Limb (tissue), 2 donors: ENCODE results near the gene RPL14.
"Not testable (repeated sequence)": the region's sequence is repeated elsewhere in the genome, so short reads cannot be mapped to it uniquely, and the experiment has no call there.

Experiments used
- DNase-seq, 2 donors: peaks; one replicate each; pipeline ENCODE4 v3.0.0-alpha.2; 2016; ENCODE audit errors: extremely low spot score in 2 of 2

RPL14 gene

DNA sequence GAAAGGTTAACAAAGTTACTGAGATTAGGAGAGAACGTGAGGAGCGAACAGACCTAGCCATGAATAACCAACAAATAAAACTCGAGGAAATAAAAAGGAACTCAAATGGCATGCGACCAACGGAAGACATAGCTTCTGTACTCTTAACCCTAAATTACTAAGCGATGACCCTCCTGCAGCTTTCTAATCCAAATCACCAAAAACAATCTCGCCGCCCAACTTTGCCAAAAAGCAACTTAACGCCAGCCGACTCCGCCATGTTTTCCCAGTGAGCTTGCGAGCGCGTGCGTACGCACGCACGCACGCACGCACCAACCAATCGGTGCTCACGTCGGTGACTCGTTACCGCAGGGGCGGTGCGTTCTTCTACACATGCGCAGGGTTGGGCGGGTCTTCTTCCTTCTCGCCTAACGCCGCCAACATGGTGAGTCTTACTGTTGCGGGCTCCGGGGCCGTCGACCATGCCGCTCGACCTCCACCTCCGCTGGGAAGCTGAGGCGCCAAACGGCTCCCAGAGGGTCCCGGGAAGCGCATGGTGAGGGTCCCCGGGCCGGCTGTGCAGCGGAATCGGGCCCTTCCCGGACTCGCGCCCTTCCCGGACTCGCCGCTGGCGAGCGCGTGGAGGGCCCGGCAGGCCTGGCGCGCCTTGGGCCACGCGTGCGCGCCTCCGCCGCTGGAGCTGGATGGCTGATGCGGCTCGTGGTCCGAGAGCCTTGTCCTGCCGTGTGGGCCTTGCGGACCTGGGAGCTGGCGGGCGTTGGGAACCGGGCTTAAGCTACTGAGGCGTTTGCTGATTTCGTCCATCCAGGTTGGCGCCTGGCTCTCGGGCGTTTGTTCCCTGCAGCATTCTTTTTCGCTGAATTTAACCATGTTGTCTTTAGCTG is at the start of gene RPL14:
Gene RPL14, plus strand, starts transcription at position 400 of the 884 bp plus-strand sequence. Its CDS starts 133 bp downstream, at position 533.
- peak; percentile 95 for DNase-seq

DNA sequence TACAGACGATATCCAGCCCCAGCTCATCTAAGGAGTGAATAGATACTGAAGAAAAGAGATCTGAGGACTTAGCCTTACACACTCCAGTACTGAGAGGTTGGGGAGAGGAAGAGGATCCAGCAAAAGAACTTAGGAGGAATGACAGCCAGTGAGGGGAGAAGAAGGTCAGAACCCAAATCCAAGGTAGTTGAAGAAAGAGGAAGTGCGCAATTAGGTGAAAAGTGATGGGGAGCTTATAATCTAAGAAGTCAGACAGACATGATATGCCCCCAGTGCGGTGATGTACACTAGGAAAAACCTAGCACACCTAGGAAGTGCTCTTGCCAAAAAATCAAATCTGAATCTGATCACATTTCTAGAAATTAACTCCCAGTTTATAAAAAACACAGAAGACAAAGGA is 49.5 kb upstream of the RPL14 start:
- DNase-seq: no peak

DNA sequence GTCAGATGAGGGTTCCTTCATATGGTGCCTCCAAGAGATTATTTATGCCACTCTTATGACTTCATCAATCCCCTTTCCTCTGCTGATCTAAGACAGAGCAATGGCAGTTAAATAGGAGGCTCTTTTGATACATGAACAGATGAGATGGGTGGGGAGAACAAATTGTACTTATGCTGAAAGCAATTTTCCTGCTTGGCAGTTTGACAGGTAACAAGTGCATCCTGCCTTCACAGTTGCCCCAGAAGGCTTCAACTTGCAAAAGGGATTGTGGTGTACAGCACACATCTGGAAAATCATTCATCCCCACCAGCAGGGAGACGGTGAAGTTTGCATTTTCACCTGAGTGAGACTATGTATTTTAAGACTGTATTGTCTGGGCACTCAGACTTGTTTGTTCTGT is 42.9 kb upstream of the RPL14 start:
- no peak for DNase-seq

DNA sequence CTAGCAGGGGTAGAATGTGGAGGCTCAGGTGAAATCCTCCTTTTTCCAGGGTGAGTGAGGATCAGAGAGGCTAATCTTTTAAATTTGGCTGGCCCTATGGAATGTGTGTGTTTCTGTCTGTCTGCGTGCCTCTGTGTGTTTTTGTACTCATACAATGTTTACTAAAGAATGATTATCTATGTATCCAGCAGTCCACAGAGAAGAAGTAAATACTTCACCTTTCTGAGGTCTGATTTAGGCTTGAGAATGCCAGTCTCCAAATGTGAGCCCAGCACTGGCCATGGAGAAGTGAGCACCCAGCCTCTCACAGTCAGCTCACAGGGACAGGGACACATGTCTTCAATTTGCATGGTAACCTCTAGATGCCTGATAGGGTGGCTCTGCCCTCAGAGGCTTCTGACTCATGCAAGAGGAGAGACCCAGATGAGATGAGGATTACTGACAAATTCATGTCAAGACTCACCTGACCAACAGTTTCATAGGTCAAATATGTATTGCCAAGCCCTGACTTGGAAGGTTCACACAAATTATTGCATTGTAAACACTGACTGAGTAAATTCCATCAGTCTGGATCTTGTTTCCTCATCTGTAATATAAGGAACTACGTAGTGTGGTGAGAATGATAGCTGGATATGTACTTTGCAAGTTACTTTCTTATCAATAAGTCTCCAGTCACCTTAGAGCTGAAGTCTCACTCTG is 39.1 kb upstream of the RPL14 start:
- no peak for DNase-seq

DNA sequence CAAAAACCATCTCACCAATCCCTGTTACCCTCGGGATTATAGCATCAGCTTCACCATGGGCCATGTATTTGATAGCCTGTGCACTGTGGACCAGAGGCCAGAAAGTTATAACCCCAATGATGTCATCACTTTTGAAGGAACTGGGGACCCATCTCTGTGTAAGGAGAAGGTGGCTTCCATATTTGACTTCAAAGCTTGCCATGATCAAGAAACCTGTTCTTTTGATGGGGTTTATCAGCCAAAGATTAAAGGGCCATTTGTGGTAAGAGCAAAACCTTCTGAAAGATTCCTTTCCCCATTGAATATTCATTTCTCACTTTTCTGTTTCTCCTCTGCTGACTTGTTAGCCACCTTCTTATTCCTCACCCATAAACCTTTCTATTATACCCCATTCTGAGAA is 34.3 kb upstream of the RPL14 start:
- no peak for DNase-seq

DNA sequence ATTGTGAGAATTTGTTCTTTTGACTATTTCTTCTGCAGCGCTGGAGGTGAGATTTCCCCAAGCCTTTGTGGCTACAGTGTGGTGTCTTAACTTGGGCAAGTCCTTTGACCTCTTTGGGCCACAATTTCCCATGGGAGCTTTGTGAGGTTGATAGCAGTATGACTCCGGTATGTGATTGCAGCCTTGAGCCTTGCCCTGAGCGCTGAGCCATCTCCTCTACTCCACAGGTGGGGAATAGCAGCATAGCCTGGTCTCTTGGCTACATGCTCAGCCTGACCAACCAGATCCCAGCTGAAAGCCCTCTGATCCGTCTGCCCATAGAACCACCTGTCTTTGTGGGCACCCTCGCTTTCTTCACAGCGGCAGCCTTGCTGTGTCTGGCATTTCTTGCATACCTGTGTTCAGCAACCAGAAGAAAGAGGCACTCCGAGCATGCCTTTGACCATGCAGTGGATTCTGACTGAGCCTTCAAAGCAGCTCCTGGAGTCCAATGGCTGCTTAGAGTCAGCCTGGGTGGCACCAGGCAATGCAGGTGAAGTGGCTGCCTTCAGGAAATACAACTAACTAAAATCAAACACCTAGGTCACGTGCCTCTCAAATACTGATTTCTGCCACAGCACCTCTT is 30.0 kb upstream of the RPL14 start:
- DNase-seq: no peak

DNA sequence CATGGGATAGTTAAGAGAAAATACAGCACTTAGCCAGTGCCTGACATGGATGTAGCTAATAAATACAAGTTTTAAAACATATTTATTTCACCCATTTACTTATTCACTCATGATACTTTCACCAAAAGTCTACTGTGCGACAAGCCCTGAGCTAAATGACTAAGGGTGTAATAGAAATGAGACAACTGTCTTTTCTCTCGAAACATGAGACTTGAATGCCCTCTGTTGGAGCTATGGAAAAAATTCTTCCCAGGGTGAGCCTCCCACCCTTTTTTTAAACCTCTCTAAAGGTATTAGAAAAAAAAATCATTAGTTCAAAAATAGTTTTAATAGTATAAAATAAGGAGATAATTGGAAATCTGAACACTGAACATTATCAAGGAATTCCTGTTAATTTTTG is 24.3 kb upstream of the RPL14 start:
- DNase-seq: no peak

DNA sequence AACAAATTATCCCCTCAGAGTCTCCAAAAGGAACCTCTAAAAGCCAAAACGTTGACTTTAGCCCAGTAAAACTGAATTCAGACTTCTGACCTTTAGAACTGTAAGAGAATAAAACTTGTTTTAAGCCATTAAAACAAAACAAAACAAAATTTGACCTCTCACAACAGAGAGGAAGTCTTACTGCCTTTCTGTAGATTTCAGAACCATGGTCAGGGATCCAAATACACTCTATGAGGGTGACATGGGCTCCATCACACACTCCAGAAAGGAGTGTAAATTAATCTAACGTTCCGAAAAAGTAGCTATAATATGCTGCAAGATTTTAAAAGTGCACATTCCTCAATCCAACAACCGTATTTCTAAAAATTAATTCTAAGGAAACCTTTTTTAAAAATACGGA is 19.2 kb upstream of the RPL14 start:
- DNase-seq: no peak

DNA sequence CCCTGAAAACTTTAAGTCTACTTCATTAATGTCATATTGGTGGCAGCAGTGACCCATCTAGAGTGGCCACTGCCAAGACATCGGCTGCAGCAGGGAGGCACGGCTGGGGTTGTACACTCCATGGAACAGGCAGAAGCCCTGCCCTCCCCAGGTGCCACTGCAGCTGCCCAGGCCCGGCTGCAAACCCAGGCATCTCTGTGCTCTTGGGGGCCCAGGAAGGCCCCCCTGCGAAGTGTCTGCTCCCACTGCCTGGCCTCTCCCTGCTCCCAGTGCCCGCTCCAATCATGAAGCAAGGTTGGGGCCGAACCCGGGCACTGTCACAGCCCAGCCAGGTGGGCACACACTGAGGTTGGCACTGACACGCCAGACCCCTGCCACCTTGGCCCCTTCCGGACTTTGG is 12.1 kb upstream of the RPL14 start:
- DNase-seq: no peak

DNA sequence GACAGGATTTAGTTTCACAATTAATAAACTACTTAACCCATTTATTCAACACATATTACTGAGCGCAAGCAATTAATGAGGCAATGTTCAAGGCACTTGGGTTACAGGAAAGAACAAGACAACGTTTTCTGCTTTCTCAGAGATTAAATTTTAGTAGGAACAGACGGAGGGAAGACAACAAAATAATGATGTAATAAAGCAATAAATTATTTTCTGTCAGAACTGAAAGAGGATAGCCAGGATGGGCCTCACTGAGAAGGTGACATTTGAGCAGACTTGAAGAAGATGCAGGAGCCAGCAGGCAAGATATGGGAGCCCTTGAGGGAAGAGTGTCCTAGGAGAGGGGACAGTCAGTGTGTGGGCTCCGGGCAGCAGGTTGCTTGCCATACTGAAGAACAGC is 11.3 kb upstream of the RPL14 start:
- no peak for DNase-seq

DNA sequence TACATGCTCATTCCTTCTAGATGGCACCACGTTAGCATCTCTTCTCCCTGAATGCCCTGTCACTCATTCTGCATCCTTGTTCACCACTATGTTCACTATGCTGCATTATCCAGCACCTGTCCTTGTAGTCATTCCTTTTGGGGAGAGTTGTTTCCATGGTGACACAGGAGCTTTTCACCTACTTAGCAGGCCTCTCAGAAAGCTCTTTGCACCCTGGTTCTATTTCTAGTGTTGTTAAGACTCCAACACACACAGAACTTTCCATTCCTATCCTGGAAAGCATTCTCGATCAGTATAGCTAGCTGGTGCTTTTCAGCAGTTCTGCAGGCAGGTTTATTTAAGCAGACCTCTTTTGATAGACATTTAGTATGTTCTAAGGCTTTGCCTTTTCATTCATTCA is 6.7 kb upstream of the RPL14 start:
- DNase-seq: no peak

DNA sequence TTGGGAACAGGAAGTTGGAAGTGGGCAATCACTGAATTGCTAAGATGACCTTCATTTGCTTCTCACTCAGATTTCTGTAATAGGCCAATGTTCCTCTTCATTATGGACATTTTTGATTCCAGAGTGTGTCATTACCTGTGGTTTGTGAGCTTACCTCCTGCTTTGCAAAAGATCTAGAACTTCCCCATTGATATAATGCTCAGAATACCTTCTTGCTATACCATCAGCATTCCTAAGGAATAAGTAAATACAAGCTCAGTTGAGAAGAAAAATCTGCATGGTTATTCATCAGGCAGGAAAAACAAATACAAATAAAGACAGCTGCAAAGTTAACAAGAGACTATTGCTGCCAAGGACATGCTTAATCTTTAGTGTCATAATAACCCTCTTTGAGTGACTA is 5.6 kb upstream of the RPL14 start:
- no peak for DNase-seq

DNA sequence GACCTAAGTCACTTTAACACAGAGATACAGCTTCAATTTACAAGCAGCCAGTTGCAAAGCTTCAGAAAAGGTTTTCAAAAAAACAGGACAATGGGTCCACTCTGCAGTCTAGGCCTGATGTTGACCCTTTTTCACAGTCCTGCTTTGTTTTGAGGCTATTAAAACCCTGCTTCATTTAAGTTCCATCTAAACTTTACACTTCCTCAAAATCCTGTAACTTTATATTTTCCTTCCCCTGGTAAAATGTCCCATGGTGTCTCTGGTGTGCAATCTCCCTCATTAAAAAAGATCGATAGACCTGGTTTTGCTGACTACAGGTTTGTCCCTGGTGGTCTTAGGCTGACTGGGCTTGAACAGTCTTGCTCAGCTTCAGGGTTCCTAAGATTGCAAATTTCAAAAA is 5.1 kb upstream of the RPL14 start:
- no peak for DNase-seq

DNA sequence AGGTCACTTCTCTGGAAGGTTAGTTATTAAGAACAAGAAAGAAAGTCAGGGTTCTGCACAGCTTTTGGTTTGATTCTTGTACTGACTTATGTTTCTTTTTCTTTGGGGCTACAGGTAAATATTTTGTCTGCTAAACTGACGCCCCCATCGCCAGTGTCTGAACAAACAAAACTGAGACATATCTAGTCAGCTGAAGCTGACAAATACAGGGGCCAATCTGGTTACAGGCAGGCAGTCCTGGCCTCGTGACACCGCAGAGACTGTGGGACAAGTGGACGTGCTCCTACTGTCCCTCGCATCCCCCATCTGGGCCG is 4.6 kb upstream of the RPL14 start:
- DNase-seq: no peak

DNA sequence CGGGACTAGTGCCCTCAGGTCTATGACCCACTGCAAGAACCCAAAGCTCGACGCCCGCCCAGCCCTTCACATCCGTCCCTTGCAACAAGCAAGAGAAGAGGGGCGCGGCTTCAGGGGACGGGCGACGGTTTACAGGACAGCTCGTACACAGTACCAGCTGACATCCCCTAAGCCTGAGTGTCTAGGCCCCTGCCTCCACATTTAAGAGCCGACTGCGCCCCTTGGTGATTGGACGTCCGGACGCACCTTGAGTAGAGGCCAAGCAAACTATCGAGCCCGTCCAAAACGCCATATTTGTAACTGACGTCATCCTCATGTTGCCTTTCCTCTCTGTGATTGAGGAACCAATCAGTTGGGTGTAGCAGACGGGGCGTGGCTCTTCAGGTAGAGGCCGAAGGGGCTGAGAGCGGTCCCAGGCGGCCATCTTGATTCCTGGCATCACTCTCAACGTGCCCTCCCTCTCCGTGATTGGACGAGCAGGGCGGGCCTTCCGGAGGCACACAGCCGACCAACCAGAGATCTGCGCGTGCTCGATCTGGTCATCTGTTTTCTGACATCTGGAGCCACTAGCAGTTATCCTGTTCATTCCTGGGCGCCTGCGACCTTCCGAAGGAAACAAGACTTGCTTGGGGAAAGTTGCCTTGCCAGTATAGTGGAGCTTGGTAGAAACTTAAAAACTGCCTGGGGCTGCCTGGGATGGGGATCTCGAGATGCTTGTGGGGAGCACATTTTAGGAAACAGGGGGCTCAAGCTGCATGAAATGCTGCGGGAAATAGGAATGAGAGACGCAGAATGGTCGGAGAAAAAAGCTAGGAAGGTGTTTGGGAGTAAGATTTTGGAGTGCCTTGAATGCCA is 4.0 kb upstream of the RPL14 start:
- DNase-seq: peak; percentile 96 to 99

DNA sequence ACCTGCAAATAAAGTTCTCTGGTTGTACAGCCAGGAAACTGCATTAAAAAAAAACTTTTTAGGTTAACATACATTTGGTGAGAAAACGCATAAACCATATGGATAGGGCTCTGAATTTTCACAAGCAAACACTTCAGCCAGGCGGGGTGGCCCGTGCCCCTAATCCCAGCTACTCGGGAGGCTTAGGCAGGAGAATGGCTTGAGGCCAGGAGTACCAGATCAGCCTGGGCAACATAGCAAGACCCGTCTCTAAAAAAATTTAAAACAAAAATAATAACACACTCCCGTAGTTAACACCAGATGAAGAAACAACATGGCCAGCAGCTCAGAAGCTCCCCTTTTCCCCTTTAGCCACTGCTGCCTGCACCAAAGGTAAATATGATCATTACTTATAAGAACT is 3.2 kb upstream of the RPL14 start:
- DNase-seq: no peak

DNA sequence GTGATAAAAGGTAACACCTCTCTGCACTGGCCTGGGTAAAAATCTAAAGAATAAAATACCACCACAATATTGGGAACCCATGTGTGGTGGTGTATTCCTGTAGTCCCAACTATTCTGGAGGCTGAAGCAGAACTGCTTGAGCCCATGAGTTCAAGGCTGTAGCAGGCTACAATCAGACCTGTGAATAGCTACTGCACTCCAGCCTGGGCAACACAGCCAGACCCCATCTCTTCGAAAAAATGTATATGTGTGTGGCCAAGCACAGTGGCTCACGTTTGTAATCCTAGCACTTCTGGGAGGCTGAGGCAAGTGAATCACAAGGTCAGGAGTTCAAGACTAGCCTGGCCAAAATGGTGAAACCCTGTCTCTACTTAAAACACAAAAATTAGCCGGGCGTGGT is 1.8 kb upstream of the RPL14 start:
- no peak for DNase-seq

DNA sequence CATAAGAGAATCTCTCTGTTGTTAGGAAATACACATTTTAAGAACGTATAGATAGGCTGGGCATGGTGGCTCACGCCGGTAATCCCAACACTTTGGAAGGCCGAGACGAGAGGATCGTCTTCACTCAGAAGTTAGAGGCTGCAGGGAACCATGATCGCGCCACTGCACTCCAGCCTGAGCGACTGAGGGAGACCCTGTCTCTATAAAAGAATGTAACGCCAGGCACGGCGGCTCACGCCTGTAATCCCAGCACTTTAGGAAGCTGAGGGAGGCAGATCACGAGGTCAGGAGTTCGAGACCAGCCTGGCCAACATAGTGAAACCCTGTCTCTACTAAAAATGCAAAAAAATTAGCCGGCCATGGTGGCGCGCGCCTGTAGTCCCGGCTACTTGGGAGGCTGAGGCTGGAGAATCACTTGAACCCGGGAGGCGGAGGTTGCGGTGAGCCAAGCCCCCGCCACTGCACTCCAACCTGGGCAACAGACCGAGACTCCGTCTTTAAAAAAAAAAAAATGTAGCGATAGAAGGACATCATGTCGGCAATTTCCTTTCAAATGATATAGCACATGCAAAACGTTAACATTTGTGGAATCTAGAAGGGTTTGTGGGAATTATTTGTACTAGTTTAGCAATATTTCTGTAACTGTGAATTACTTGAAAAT is 730 bp upstream of the RPL14 start:
- no peak for DNase-seq

DNA sequence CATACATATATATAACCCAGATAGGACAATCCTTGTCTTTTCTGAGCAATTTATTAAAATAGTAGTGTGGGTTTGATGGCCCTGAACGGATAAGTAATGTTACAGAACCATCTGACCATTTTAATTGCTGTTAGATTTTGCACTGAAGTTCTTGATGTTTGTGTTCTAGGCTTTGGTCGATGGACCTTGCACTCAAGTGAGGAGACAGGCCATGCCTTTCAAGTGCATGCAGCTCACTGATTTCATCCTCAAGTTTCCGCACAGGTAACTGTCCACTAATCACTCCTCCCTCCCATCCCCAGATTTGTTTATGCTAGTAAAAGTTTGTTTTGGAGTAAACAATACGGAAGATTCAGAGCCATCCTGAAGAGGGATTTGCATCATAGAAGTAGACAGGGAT is 1.3 kb downstream of the RPL14 start:
- DNase-seq: no peak

DNA sequence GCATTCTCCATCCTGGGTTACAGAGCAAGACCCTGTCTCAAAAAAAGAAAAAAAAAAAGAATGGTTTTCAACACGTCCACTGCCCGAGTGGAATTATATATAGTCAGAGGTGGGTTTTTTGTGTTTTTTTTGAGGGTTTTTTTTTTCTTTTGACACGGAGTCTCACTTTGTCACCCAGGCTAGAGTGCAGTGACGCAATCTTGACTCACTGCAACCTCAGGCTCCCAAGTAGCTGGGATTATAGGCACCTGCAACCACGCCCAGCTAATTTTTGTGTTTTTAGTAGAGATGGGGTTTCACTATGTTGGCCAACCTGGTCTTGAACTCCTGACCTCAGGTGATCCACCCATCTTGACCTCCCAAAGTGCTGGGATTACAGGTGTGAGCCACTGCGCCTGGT is 3.3 kb downstream of the RPL14 start:
- not testable (repeated sequence) for DNase-seq

DNA sequence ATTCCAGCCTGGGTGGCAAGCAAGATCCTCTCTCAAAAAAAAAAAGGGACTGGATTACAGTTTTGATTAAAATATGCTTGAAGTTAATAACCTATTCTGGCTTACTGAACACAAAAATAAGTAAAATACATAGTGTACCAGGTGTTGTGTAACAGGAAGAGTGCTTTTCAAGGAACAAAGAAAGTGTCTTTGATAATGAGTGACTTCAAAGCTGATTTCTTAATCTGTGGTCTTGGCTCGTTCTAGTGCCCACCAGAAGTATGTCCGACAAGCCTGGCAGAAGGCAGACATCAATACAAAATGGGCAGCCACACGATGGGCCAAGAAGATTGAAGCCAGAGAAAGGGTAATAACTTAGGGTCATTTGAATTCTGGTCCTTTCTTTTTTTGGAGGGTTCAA is 4.0 kb downstream of the RPL14 start:
- no peak for DNase-seq
